A673 (cell line): ENCODE data around the gene CFAP73.

ENCODE experiments used
- EZH2 ChIP-seq: fragments of 200-600 bp; sonication (generic); IDR thresholded peaks from 2 replicates; pipeline ENCODE4 v1.6.1; 2017; ENCODE audit warnings: borderline replicate concordance, low read depth, mild to moderate bottlenecking, mixed read lengths, antibody characterized with exemption, low read length; ENCODE audit not compliant: poor library complexity, severe bottlenecking
- TF ChIP-seq, protein P1 (sequence below): fragments of 300-800, 200-600 bp; sonication (generic); conservative IDR thresholded peaks from 2 replicates; pipeline ENCODE4 v1.5.1; 2017; ENCODE audit warnings: low read depth, mild to moderate bottlenecking, antibody characterized with exemption, low read length, moderate library complexity, mixed read lengths

DNA sequence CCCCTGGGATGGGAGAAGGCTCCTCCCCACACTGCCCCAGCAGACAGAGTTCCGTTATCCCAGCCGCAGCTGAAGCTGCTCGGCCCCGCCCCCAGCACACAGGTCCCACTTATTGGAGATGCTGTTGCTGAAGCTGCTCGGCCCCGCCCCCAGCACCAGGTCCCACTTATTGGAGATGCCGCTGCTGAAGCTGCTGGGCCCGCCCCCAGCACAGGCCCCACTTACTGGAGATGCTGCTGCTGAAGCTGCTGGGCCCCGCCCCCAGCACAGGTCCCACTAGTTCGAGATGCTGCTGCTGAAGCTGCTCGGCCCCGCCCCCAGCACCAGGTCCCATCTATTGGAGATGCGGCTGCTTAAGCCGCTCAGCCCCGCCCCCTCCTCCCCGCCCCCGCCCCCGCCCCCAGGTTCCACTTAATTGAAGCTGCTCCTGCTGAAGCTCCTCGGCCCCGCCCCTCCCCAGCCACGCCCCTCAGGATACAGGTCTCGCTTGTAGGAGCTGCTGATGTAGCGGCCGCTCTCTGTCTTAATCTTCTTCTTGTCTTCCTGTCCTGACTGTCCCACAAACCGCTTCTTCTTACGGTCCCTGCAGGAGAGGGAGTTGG, 12.0 kb downstream of the CFAP73 start:
- TF ChIP-seq, protein P1, sequence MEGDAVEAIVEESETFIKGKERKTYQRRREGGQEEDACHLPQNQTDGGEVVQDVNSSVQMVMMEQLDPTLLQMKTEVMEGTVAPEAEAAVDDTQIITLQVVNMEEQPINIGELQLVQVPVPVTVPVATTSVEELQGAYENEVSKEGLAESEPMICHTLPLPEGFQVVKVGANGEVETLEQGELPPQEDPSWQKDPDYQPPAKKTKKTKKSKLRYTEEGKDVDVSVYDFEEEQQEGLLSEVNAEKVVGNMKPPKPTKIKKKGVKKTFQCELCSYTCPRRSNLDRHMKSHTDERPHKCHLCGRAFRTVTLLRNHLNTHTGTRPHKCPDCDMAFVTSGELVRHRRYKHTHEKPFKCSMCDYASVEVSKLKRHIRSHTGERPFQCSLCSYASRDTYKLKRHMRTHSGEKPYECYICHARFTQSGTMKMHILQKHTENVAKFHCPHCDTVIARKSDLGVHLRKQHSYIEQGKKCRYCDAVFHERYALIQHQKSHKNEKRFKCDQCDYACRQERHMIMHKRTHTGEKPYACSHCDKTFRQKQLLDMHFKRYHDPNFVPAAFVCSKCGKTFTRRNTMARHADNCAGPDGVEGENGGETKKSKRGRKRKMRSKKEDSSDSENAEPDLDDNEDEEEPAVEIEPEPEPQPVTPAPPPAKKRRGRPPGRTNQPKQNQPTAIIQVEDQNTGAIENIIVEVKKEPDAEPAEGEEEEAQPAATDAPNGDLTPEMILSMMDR, result no peak
- no peak for TF ChIP-seq EZH2
